GM18505 (cell line): Measurements from ENCODE around the gene AP1S1.
"Not testable (repeated sequence)": the region's sequence is repeated elsewhere in the genome, so short reads cannot be mapped to it uniquely, and the experiment has no call there.

Source experiments
- ATAC-seq: cut with Tn5 transposase; IDR thresholded peaks from one replicate; pipeline ENCODE4 v1.9.1; 2021; ENCODE audit not compliant: unreplicated experiment
- POLR2A ChIP-seq: IDR thresholded peaks from 4 replicates; pipeline ENCODE4 v1.6.1; 2011; ENCODE audit warnings: borderline replicate concordance; ENCODE audit not compliant: insufficient read depth, insufficient read length; ENCODE audit errors: extremely low read depth

The AP1S1 gene

GRCh38 chr7:101175664-101176063 lies 21.4 kb downstream of the AP1S1 start:
- no peak for ATAC-seq
- no peak for TF ChIP-seq POLR2A

GRCh38 chr7:101177644-101178043 lies 23.4 kb downstream of the AP1S1 start:
- no peak for TF ChIP-seq POLR2A
- ATAC-seq: no peak

GRCh38 chr7:101179117-101179516 lies 24.8 kb downstream of the AP1S1 start:
- ATAC-seq: no peak
- TF ChIP-seq POLR2A: no peak

- no peak for ATAC-seq
- no peak for TF ChIP-seq POLR2A
Measured at GRCh38 chr7:101179713-101180112, 25.4 kb downstream of the AP1S1 start.

- ATAC-seq: no peak
- TF ChIP-seq POLR2A: no peak
Measured at GRCh38 chr7:101180130-101180755, 26.0 kb downstream of the AP1S1 start, which contains the start of gene NAT16. NAT16 (minus strand) TSS chr7:101180293; CDS start chr7:101174807, 5,486 bp downstream.

GRCh38 chr7:101185258-101185839 lies 31.1 kb downstream of the AP1S1 start:
- ATAC-seq: no peak
- no peak for TF ChIP-seq POLR2A

- no peak for ATAC-seq
- no peak for TF ChIP-seq POLR2A
Measured at GRCh38 chr7:101186194-101186593, 31.9 kb downstream of the AP1S1 start.

GRCh38 chr7:101186844-101187428 lies 32.7 kb downstream of the AP1S1 start:
- TF ChIP-seq POLR2A: no peak
- ATAC-seq: no peak

GRCh38 chr7:101189109-101189508 lies 34.8 kb downstream of the AP1S1 start:
- TF ChIP-seq POLR2A: no peak
- ATAC-seq: no peak

- no peak for ATAC-seq
- no peak for TF ChIP-seq POLR2A
Measured at GRCh38 chr7:101195884-101196283, 41.6 kb downstream of the AP1S1 start.

- no peak for TF ChIP-seq POLR2A
Measured at GRCh38 chr7:101197991-101198390, 43.7 kb downstream of the AP1S1 start.

GRCh38 chr7:101198476-101198875 lies 44.2 kb downstream of the AP1S1 start:
- no peak for ATAC-seq
- no peak for TF ChIP-seq POLR2A

More at GRCh38 chr7:101197991-101198390, 43.7 kb downstream of the AP1S1 start:
- no peak for ATAC-seq

GRCh38 chr7:101199522-101199921 lies 45.2 kb downstream of the AP1S1 start:
- ATAC-seq: not testable (repeated sequence)

GRCh38 chr7:101200504-101200861 lies 46.2 kb downstream of the AP1S1 start:
- no peak for TF ChIP-seq POLR2A
- ATAC-seq: no peak
